Astrocyte of the spinal cord (primary cell): ENCODE measurements around the gene NEUROD4.

Source experiments
- DNase-seq: peaks from one replicate; pipeline ENCODE4 v3.0.0; 2011; ENCODE audit warnings: low read depth, low spot score
- H3K4me3 ChIP-seq: 2 replicates; pipeline ENCODE4 v1.5.1; 2011; ENCODE audit warnings: low read depth, mild to moderate bottlenecking, low read length, moderate library complexity
- CTCF ChIP-seq: IDR thresholded peaks from 2 replicates; pipeline ENCODE4 v1.5.1; 2012; ENCODE audit warnings: low read depth, mild to moderate bottlenecking, low read length, inconsistent platforms
- in situ Hi-C: cut with HindIII; loops from 2 replicates; pipeline ENCODE4 v1.10.0; 2017; ENCODE audit warnings: low sequenced_read_pairs

The NEUROD4 gene

GRCh38 chr12:55058082-55058481 is 38.3 kb downstream of the NEUROD4 start:
- no peak for TF ChIP-seq CTCF
- in situ Hi-C loops = no loop called here
- no peak for DNase-seq
- no peak overlapping the region for H3K4me3 ChIP-seq

- DNase-seq = no peak
- H3K4me3 ChIP-seq = no peak overlapping the region
- TF ChIP-seq CTCF = no peak
- in situ Hi-C loops = no loop called here
These were observed 39.0 kb downstream of the NEUROD4 start for GRCh38 chr12:55058776-55059175.

- in situ Hi-C loops = no loop called here
- TF ChIP-seq CTCF = no peak
- no peak for DNase-seq
- no peak overlapping the region for H3K4me3 ChIP-seq
These were observed 40.7 kb downstream of the NEUROD4 start for GRCh38 chr12:55060470-55060869.

GRCh38 chr12:55061024-55061423 is 41.2 kb downstream of the NEUROD4 start:
- H3K4me3 ChIP-seq = no peak overlapping the region
- TF ChIP-seq CTCF = no peak
- no peak for DNase-seq
- in situ Hi-C loops = no loop called here

- DNase-seq = no peak
- in situ Hi-C loops = no loop called here
- TF ChIP-seq CTCF = no peak
- H3K4me3 ChIP-seq = no peak overlapping the region
These were observed 43.5 kb downstream of the NEUROD4 start for GRCh38 chr12:55063291-55063690.

- H3K4me3 ChIP-seq = no peak overlapping the region
- DNase-seq = no peak
- no peak for TF ChIP-seq CTCF
- in situ Hi-C loops = no loop called here
These were observed 45.8 kb downstream of the NEUROD4 start for GRCh38 chr12:55065535-55065934.

- in situ Hi-C loops = no loop called here
- TF ChIP-seq CTCF = no peak
- no peak overlapping the region for H3K4me3 ChIP-seq
- no peak for DNase-seq
These were observed 47.9 kb downstream of the NEUROD4 start for GRCh38 chr12:55067701-55068100.
